Esophagus (tissue), 2 donors: Measurements from ENCODE around the gene BICDL2. TPM values are rescaled to one million over a fixed set of nuclear protein-coding genes. Genes with fewer than 3 reads are reported as not detected.

ENCODE experiments used
- H3K27ac ChIP-seq, 2 donors: one replicate each; pipeline ENCODE4 v1.5.1; 2013; ENCODE audit warnings: low read depth in 2 of 2, mild to moderate bottlenecking in 2 of 2, inconsistent platforms in 1 of 2, low read length in 1 of 2, moderate library complexity in 1 of 2
- H3K27me3 ChIP-seq, 2 donors: one replicate each; pipeline ENCODE4 v1.6.1; 2013; ENCODE audit warnings: low read length in 2 of 2, control low read depth in 1 of 2, mild to moderate bottlenecking in 1 of 2; ENCODE audit not compliant: insufficient read depth in 2 of 2, control insufficient read depth in 1 of 2
- H3K36me3 ChIP-seq, 2 donors: one replicate each; pipeline ENCODE4 v1.6.1; 2013; ENCODE audit warnings: low read length in 1 of 2; ENCODE audit not compliant: control insufficient read depth in 2 of 2, insufficient read depth in 2 of 2
- H3K4me1 ChIP-seq, 2 donors: one replicate each; pipeline ENCODE4 v1.6.1; 2013; ENCODE audit warnings: low read length in 1 of 2; ENCODE audit not compliant: control insufficient read depth in 2 of 2, insufficient read depth in 2 of 2
- H3K4me3 ChIP-seq, 2 donors: one replicate each; pipeline ENCODE4 v1.5.1; 2013; ENCODE audit warnings: low read length in 2 of 2, mild to moderate bottlenecking in 2 of 2, low read depth in 1 of 2, moderate library complexity in 1 of 2
- H3K9me3 ChIP-seq, 2 donors: one replicate each; pipeline ENCODE4 v1.6.1; 2013; ENCODE audit warnings: mild to moderate bottlenecking in 2 of 2, low read depth in 1 of 2, low read length in 1 of 2, moderate library complexity in 1 of 2; ENCODE audit not compliant: control insufficient read depth in 2 of 2, insufficient read depth in 1 of 2
- WGBS, 2 donors: extraction: QIAGEN DNeasy Blood & Tissue Kit; methylation state at CpG; one replicate each; pipeline ENCODE4 v1.1.7; 2013; 5-methylcytosine and 5-hydroxymethylcytosine counted together
- polyA plus RNA-seq, 2 donors: library from polyadenylated mRNA; stranded (reverse); fragments of 200-250 nt; gene quantifications; one replicate each; pipeline ENCODE4 v1.2.3, GENCODE V29; 2013
- donor health status: healthy with polysubstance abuse.
- donor health status: Bipolar disorder and iron deficiency.

BICDL2 gene
- polyA plus RNA-seq, 2 donors, result 144 to 149 TPM

GRCh38 chr16:3050487-3050886 lies 13.7 kb upstream of the BICDL2 start:
- H3K4me3 ChIP-seq, result no peak overlapping the region
- peaks cover 0 to 13% of the 10 kb centered on the region in 2 donors for H3K27me3 ChIP-seq

GRCh38 chr16:3049921-3050481 lies 13.3 kb upstream of the BICDL2 start:
- Histone ChIP-seq H3K27ac (no peak overlapping the region), H3K4me1 (peaks cover 6 to 7% of the 10 kb centered on the region in 2 donors), H3K9me3 (no peaks in the 10 kb centered on the region), H3K36me3 (peaks cover 0 to 5% of the 10 kb centered on the region in 2 donors), H3K27me3 (peaks cover 0 to 14% of the 10 kb centered on the region in 2 donors), H3K4me3 (no peak overlapping the region)
- WGBS, 2 donors, result 79 to 86% methylated on average over 26 of the region's 26 CpGs

More at GRCh38 chr16:3050487-3050886, 13.7 kb upstream of the BICDL2 start:
- H3K4me1 ChIP-seq, result peaks cover 4 to 7% of the 10 kb centered on the region in 2 donors
- H3K9me3 ChIP-seq, result no peaks in the 10 kb centered on the region
- WGBS, 2 donors, result 74 to 86% methylated on average over 5 of the region's 5 CpGs
- peaks cover 0 to 5% of the 10 kb centered on the region in 2 donors for H3K36me3 ChIP-seq
- no peak overlapping the region for H3K27ac ChIP-seq

- Histone ChIP-seq H3K4me3 (no peak overlapping the region), H3K9me3 (no peaks in the 10 kb centered on the region), H3K4me1 (peaks cover 5 to 6% of the 10 kb centered on the region in 2 donors), H3K27me3 (peaks cover 0 to 20% of the 10 kb centered on the region in 2 donors), H3K36me3 (no peaks in the 10 kb centered on the region), H3K27ac (no peak overlapping the region)
- 15 to 16% methylated on average over 13 of the region's 13 CpGs for WGBS, 2 donors
Observed at GRCh38 chr16:3047387-3047720, 10.6 kb upstream of the BICDL2 start.

GRCh38 chr16:3046641-3047386 lies 10.1 kb upstream of the BICDL2 start:
- H3K4me1 ChIP-seq, result peaks cover 5 to 6% of the 10 kb centered on the region in 2 donors
- WGBS, 2 donors, result 1 to 2% methylated on average over 43 to 54 of the region's 54 CpGs
- no peak overlapping the region for H3K27ac ChIP-seq
- H3K9me3 ChIP-seq, result no peaks in the 10 kb centered on the region
- peaks cover 0 to 20% of the 10 kb centered on the region in 2 donors for H3K27me3 ChIP-seq
- H3K4me3 ChIP-seq, result peak overlapping the region; percentile 30 to 51
- no peaks in the 10 kb centered on the region for H3K36me3 ChIP-seq

GRCh38 chr16:3045758-3046640 lies 9.3 kb upstream of the BICDL2 start, which contains the start of gene MMP25:
TSS of gene MMP25 (plus strand) at chr16:3046561. CDS start at chr16:3046918, 357 bp downstream.
- no peak within 1 kb of the TSS for H3K27ac ChIP-seq
- H3K27me3 ChIP-seq, result peaks cover 0 to 20% of the 10 kb centered on the region in 2 donors
- H3K4me3 ChIP-seq, result peak within 1 kb of the TSS; percentile 30 to 51
- no peaks in the 10 kb centered on the region for H3K9me3 ChIP-seq
- no peaks in the 10 kb centered on the region for H3K36me3 ChIP-seq
- H3K4me1 ChIP-seq, result peaks cover 5 to 6% of the 10 kb centered on the region in 2 donors
- WGBS, 2 donors, result 1 to 2% methylated on average over 47 to 86 of the region's 86 CpGs

- Histone ChIP-seq H3K27ac (no peak overlapping the region), H3K4me3 (no peak overlapping the region), H3K9me3 (no peaks in the 10 kb centered on the region), H3K27me3 (peaks cover 0 to 20% of the 10 kb centered on the region in 2 donors), H3K36me3 (no peaks in the 10 kb centered on the region), H3K4me1 (peaks cover 5 to 6% of the 10 kb centered on the region in 2 donors)
- WGBS, 2 donors, result 90 to 91% methylated on average over 6 of the region's 6 CpGs
Observed at GRCh38 chr16:3044708-3045107, 8.0 kb upstream of the BICDL2 start.

GRCh38 chr16:3042376-3042775 lies 5.6 kb upstream of the BICDL2 start:
- Histone ChIP-seq H3K4me3 (no peak overlapping the region), H3K27ac (no peak overlapping the region), H3K27me3 (peaks cover 0 to 14% of the 10 kb centered on the region in 2 donors), H3K4me1 (peaks cover 5 to 6% of the 10 kb centered on the region in 2 donors), H3K36me3 (no peaks in the 10 kb centered on the region), H3K9me3 (no peaks in the 10 kb centered on the region)
- 83 to 84% methylated on average over 3 of the region's 3 CpGs for WGBS, 2 donors

- H3K27me3 ChIP-seq, result peaks cover 0 to 3% of the 10 kb centered on the region in 2 donors
- H3K9me3 ChIP-seq, result no peaks in the 10 kb centered on the region
- no peaks in the 10 kb centered on the region for H3K36me3 ChIP-seq
- 68 to 81% methylated on average over 5 of the region's 5 CpGs for WGBS, 2 donors
- no peak overlapping the region for H3K4me3 ChIP-seq
- H3K4me1 ChIP-seq, result peaks cover 0 to 2% of the 10 kb centered on the region in 2 donors
- H3K27ac ChIP-seq, result peak overlapping the region in 1 of 2 donors; percentile 92
Observed at GRCh38 chr16:3038896-3039295, 2.2 kb upstream of the BICDL2 start.

GRCh38 chr16:3038256-3038655 lies 1.5 kb upstream of the BICDL2 start:
- H3K4me3 ChIP-seq, result no peak overlapping the region
- H3K27ac ChIP-seq, result peak overlapping the region; percentile 23 to 92
- 24 to 32% methylated on average over 11 of the region's 11 CpGs for WGBS, 2 donors
- H3K9me3 ChIP-seq, result no peaks in the 10 kb centered on the region
- peaks cover 0 to 3% of the 10 kb centered on the region in 2 donors for H3K27me3 ChIP-seq
- peaks cover 0 to 2% of the 10 kb centered on the region in 2 donors for H3K4me1 ChIP-seq
- no peaks in the 10 kb centered on the region for H3K36me3 ChIP-seq
